HG02870 (cell line): ENCODE data around the gene GABRA5.
"Not testable (repeated sequence)": the region's sequence is repeated elsewhere in the genome, so short reads cannot be mapped to it uniquely, and the experiment has no call there.

Experiments used
- ATAC-seq: cut with Tn5 transposase; IDR thresholded peaks from one replicate; pipeline ENCODE4 v1.9.1; 2021; ENCODE audit warnings: mild to moderate bottlenecking, moderate library complexity; ENCODE audit not compliant: unreplicated experiment

GABRA5 gene

DNA sequence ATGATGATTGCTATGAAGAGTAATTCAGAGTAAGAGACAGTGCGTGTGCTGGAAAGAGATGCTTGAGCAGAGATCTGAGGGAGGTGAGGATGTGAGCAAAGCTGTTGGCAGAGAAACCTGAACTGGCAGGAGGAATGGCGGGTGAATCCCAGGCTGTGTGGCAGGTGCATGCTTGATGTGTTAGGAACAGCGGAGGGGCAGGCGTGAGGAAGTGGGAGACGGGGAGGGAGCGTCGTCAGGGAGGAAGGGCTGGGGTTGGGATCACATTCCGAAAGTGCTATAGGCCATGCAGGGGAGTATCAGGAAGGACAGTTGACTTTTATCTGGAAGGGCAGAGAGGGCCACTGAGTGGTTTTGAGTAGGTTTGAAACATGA lies 8.6 kb downstream of the GABRA5 start:
- no peak for ATAC-seq

DNA sequence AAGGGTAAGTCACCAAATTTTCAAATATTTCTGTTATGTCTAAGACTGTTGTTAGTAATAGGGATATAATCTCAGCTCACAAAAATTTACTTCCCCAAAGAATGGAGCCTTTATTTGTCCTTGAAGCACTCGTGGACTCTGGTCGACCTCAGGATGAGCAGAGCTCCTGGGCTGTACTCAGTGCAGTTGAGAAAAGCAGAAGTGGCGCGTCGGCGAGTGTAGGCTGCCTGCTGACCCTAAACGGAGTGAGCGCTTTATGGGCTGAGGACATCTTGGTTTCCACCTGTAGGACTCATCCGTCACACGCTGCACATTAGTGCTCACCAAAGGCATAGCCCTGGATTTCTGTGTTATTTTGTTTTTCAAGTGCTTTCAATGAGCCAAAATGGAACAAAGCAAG lies 11.0 kb downstream of the GABRA5 start:
- ATAC-seq = no peak

DNA sequence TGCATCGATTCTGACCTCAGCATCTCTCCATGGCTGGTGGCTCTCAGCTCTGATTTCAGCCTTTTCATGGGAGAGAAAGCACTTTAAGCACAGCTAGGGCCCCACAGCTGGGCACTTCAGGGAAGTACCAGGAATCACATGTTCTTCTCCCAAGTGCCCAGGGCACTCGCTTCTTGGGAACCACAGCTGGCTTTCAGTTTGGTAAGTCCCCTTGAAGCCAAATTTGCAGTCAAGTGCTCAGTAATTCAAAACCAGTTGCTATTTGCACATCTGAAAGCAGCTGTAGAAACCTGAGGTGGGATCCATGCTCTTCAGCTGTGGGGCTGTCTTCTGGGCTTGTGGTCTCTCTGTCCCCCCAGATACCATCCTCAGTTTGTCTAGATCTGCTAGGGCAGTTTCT lies 12.8 kb downstream of the GABRA5 start:
- no peak for ATAC-seq

DNA sequence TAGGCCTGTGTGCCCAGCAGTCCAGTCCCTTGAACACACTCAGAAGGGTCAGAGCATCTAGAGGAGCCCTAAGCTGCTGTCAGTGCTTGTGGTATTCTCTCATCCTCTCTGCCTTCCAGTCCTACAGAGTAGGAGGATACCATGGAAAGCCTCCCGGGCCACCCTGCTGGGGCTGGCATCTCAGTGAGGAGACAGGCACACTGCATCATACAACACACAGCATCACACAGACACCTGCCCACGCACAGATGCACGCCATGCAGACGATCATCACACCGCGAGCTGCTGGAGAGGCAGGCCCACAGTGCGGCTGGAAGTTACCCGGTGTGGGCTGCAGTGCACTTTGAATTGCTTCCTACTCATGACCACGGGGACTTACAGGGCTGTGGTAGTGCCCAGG lies 15.2 kb downstream of the GABRA5 start:
- no peak for ATAC-seq

DNA sequence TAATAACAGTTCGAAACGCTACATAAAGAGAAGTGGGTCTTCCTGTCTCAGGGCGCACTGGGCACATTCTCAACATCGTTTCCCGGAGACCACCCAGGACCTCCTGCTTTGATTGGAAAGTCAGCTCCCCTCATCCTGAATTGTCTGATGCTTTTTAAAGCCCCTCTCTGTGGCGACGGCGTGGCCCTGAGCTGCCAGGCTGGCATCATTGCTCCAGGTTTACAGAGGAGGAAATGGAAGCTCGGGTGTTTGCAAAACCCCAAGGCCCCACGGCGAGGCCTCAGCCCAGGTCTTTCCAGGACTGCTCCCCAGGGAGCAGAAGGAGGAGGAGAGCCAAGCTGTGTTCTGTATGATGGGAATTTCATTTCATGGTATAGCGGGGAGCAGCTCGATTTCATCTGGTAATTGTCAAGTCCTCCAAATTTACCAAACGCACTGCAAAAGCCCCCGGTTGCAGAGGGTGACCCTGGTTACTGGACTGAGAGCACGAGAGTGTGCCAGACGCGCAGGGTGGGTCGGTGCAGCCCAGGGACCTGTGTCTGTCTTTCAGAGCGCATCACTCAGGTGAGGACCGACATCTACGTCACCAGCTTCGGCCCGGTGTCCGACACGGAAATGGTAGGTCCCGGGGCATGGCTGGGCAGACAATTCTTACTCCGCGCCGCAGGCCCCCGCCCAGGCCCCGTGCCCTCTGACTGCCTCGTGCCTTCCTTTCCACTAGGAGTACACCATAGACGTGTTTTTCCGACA lies 15.9 kb downstream of the GABRA5 start:
- ATAC-seq = no peak

DNA sequence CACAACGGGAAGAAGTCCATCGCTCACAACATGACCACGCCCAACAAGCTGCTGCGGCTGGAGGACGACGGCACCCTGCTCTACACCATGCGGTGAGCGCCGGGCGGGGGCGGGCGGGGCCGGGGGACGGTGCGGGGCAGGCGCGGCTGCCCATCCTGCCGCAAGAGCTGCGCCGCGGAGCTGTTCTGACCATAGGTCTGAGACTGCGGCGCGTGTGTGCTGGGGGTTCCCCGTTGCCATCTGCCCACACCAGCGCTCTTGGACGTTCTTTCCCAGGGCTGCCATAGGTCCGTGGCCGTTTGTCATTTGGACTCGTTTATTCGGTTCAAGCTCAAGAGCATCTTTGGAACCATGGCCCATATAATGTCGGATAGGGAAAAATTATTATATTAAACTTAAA lies 16.6 kb downstream of the GABRA5 start:
- no peak for ATAC-seq

DNA sequence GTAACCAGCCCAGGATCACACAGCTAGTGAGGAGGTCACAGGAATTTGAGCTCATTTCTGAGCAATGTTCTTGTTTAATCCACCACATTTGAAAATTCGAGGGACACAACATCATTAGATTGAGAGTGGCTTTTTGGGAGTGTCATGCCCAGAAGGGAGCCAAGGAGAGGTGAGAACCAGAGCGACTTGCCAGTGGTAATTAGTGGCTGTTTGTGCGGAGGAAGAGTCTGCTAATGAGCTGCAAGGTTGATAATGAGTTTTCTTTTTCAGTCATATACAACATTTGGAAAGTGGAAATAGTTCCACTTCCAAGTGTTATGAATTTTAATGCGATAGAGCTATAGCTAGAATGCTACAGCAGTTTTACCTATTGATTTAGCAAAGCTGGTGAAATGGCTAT lies 19.7 kb downstream of the GABRA5 start:
- no peak for ATAC-seq

DNA sequence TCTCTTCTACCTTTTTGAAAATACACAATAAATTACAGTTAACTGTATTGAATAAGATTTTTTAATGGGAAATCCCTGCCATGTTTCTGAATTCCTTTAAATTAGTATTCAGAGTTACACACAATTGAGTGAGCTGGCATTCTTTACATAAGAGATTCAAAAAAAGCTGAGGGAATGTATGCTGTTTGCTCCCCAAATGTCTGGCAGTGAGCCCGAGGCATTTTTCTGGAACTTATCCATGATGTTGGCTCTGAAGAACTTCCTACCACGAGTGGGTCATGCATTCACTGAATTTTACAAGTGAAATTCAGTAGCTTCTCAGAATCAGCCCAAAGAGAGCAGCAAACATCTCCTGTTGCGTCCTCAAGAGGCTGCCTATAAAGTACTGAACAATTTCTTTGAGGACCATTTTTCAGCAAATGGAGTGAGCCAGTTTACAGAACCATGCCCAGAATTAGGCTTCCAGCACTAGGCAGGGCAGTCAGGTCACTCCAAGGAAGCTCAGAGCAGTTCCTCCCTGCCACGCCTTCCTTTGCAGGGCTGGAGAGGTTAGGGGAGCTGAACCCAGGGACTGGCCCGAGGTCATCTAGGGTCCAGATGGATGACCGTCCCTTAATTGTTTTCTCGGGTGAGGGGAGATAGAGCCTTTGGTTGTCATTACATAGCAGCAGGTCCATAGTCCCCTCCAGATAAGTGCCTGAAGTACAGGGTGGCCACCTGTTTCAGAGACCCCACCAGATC lies 21.2 kb downstream of the GABRA5 start:
- ATAC-seq = no peak

DNA sequence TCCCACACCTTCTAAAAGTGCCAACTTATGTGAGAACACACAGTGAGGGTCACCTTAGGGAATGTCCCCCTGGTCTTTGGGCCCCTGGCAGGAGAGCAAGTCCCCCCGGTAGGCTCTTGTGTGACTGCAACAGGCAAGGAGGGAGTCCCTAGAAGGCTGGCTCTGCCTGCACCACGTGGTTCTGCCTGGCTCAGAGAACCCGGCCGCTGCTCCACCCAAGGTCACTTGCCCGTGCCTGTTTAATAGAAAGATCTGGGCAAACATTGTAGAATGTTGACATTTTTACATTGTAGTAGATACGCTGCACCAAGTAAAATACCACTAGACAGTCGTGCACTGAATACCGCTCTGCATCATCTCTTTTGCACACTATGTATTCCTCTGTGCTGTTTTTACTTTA lies 21.9 kb downstream of the GABRA5 start:
- ATAC-seq = no peak

DNA sequence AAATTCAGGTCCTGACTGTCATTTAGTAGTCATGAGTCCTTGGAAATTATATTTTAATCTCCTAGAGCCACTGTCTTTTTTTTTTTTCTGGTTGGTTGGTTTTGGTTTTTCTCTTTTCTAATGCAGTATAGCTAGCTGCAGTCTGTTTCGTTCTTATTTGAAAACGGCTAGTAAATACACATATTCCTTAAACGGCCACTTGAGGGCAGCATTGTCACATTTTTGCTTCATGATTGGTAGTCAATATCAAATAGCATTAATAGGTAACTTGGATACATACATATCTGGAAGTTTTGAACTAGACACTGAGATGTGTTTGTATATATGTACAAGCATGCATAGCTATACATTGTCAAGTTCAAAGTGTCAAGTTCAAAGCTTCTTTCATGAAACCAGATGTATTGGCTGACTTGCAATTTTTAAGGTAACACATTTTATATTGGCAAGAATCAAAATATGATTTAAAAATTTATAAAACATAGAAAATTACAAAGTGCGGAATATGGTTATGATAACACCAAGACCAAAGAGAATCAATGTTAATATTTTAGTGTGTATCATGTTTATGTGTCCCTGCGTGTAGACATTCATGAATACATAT lies 22.5 kb downstream of the GABRA5 start:
- ATAC-seq = no peak

DNA sequence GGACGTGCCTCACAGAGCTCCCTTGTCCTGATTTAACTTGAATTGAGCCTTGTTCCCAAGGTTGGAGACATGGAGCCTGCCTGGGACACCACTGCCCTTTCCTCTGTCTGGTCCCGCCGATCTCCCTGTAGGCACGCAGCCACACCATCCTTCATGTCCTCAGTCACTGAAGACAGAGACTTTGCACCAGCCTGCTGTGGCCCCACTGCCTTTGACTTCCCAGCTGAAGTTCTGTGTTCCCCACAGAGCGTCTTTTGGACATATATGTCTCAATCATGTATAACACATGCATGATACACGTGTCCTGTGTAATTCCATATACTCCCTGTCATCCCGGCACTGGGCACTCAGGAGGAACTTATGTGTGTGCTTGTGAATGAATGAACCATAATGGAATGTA lies 23.6 kb downstream of the GABRA5 start:
- no peak for ATAC-seq

DNA sequence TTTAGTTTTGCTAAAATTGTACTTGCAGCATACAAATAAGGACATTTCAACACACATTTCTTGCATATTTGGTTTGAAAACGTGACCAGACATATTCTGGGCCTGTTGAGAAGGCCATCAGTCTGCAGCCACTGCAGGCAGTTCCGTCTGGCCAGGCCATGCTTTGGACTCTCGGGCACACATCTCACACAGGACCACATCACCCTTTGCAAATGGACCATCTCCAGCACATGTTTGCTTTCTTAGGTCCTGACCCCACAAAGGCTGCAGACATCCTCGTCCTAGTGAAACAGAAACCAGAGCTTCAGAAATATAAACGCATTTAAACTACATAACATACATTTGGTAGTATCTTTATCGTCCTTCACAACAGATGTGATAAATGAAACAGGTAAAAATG lies 24.1 kb downstream of the GABRA5 start:
- no peak for ATAC-seq

DNA sequence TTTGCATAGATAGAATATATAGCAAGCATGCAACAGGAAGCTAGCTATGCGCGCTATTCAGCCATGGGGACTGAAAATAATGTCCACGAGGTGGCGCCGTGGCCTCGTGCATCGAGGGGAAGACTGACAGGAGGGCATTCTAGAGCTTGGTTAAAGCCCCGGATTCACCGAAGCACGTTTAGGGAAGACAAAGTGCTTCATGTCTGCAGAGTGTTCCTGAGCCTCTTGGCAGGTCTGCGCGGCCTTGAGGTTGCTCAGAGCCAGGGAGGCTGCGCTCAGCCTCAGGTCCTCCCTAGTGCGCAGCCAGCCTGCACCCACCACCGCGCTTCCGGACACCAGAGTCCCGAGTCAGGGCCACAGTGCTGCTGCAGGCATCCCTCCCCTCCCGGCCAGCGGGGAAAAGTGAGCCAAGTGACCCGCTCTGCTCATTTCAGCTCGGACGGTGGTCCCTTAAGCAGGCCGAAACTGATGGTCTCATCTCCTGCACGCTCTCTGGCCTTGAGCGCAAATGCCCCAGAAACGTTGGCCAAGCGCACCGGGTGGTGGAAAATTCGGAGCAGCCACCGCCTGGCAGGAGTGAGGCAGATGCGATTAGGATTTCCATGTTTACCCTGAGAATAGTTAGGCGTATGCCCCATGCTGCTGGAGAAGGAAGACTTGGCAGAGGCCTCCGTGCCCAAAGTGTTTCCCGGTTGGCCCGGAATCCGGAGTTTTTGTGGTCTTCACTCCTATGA lies 24.8 kb downstream of the GABRA5 start:
- ATAC-seq = no peak

DNA sequence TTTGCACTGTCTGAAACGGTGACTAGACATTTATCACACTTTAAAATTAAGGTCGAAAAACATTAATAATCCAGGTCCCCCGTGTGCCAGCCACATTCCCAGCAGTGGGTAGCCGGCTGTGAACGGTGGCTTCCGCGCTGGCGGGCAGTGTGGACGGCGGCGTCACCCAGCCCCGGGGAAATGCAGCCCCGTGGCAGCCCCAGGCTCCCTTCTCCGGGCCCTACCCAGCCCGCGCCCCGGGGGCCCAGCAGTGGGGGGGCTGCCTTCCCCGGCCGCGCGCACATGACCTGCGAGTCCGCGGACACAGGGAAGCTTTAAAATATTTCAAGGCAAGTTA lies 25.3 kb downstream of the GABRA5 start:
- no peak for ATAC-seq

DNA sequence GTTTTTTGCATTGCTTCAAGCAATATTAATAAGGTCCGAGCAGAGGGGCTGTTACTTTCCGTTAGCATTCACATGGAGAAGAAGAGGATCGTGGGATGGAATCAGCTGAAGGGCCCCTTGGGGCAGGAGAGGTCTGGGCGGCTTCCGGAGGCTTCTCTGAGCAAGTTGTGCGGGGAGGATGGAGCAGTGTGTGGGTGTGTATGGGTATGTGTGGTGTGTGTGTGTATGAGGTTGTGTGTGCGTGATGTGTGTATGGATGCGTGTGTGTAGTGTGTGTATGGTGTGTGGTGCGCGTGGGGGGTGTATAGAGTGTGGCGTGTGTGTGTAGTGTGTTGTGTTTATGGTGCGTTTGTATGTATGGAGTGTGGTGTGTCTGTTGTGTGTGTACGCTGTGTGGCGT lies 25.8 kb downstream of the GABRA5 start:
- no peak for ATAC-seq

DNA sequence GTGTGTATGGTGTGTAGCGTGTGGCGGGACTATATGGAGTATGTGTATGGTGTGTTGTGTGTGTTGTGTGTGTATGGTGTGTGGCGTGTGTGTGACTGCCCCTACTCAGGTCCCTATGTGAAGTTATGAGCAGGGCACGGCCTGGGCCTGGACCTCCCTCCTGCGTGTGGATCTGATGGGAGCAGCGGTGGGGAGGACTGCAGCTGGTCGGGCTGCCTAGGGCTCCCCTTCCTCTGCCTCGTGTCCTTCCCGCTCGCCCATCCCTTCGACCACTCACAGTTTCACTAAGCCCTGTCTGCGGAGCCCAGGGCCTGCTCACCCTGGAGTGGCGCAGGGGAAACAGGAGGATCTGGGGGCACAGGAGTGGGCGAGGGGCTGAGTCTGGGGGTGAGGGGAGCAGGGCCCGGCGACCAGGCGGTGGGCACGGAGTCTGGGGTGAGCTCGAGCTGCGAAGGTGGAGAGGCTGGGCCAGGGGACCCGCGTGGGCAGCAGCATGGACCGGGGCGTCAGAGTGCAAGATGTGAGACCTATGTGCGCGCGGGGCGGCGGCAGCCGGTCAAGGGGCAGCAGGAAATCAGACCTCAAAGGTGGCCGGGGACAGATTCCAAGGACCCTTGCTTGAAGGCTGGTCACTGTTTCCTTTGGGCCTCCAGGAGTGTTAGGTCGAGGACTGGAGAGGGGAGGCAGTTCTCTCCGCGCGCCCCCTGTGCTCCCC lies 26.6 kb downstream of the GABRA5 start:
- no peak for ATAC-seq

DNA sequence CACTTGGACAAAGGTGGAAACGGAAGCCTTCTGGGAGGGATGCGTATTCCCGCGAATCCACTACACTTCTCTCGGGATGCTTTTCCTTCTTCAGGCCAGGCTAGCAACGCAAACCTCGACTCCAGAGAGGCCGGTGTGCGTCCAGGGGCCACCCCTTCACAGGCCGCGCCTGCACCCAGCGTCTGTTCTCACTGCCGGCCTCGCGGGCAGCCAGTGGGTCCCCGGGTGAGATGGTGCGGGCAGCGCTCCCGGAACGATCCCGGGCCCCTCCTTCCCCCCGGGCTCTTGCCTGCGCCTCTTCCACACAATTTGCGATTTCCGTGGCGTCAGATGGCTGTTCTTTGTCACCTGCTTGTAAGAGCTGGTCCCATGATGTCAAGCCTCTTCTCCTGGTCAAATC lies 27.3 kb downstream of the GABRA5 start:
- ATAC-seq = no peak

DNA sequence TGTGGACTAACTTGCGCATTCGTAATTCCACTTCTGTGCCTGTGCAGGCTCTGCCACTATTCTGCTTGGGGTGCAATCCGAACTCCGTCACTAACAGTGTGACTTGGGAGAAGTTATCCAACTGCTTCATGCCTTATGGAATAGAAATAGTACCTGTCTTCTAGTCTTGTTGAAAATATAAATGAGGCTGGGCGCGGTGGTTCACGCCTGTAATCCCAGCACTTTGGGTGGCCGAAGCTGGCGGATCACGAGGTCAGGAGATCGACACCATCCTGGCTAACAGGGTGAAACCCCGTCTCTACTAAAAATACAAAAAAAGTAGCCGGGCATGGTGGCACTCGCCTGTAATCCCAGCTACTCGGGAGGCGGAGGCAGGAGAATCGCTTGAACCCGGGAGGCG lies 28.5 kb downstream of the GABRA5 start:
- not testable (repeated sequence) for ATAC-seq

DNA sequence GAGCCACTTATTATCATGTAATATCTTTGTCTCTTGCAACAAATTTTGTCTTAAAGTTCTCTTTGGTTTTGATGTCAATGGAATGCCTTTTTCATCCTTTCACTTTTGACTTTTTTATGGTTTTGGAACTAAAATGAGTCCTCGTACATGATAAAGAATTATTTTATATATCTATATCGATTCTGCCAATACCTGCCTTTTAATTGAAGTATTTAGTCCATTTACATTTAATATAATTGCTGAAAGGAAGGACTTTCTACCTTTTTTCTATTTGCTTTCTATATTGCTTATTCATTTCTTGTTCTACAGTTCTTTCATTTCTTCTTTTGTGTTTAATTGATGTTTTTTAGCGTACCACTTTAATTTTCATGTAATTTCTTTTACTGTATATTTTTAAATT lies 32.8 kb downstream of the GABRA5 start:
- no peak for ATAC-seq

DNA sequence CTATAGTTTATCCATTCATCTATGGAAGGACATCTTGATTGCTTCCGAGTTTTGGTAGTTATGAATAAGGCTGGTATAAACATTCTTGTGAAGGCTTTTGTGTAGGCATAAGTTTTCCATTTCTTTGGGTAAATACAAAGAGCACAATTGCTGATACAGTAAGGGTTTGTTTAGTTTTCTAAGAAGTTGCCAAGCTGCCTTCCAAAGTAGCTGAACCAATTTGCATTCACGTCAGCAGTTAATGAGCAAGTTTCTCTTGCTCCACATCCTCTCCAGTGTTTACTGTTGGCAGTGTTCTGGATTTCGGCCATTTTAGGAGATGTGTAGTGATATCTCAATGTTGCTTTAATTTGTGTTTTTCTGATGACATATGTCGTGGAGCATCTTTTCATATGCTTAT lies 34.2 kb downstream of the GABRA5 start:
- no peak for ATAC-seq

DNA sequence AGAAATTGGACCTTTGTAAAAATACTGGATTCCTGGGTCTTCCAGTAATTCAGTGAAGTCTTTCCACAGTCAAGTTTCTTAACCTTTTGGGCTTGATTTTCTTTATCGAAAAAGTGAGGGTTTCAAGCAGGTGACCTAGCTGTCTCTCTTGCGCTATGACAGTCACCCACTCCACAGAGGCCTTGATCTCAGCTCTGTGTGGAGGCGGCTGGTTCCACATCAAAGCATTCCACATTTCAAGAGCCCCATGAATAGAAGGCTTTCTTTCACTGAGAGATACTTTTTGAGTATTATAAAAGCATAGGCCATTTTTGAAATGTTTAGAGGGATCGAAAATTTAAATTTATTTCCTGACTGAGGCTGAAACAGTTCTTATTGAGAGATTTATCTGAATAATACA lies 43.9 kb downstream of the GABRA5 start:
- no peak for ATAC-seq
